IPS DF 6.9 (cell line): ENCODE measurements around the gene CALD1.

ENCODE experiments used
- DNase-seq: peaks from one replicate; pipeline ENCODE4 v3.0.0-alpha.2; 2013; ENCODE audit warnings: low read depth, low spot score
- H3K27ac ChIP-seq: one replicate; pipeline ENCODE4 v1.5.1; 2013; ENCODE audit warnings: low read length, control low read depth
- H3K27me3 ChIP-seq: 2 replicates; pipeline ENCODE4 v1.6.1; 2013; ENCODE audit warnings: mild to moderate bottlenecking, low read length; ENCODE audit not compliant: control insufficient read depth, insufficient read depth
- H3K36me3 ChIP-seq: 2 replicates; pipeline ENCODE4 v1.6.1; 2013; ENCODE audit warnings: low read length; ENCODE audit not compliant: control insufficient read depth, insufficient read depth
- H3K4me1 ChIP-seq: 2 replicates; pipeline ENCODE4 v1.6.1; 2013; ENCODE audit warnings: low read length; ENCODE audit not compliant: control insufficient read depth, insufficient read depth
- H3K4me3 ChIP-seq: 2 replicates; pipeline ENCODE4 v1.5.1; 2013; ENCODE audit warnings: mild to moderate bottlenecking, low read length
- H3K9me3 ChIP-seq: 2 replicates; pipeline ENCODE4 v1.6.1; 2013; ENCODE audit warnings: low read length, inconsistent platforms; ENCODE audit not compliant: control insufficient read depth, insufficient read depth
- WGBS: extraction: QIAGEN DNeasy Blood & Tissue Kit; methylation state at CpG from one replicate; pipeline ENCODE4 v1.1.7; 2013; ENCODE audit warnings: mixed read lengths, missing lambda C conversion rate; ENCODE audit not compliant: insufficient read length, insufficient coverage; 5-methylcytosine and 5-hydroxymethylcytosine counted together

The CALD1 gene

GRCh38 chr7:134891696-134892678 lies 112.6 kb downstream of the CALD1 start:
- DNase-seq: no peak
- Histone ChIP-seq H3K4me1 (peaks cover 6% of the 10 kb centered on the region; the same call in 1 of the 2 replicates), H3K9me3 (no peaks in the 10 kb centered on the region)

GRCh38 chr7:134892963-134893362 lies 113.5 kb downstream of the CALD1 start:
- DNase-seq: no peak
- peaks cover 6% of the 10 kb centered on the region; the same call in 1 of the 2 replicates for H3K4me1 ChIP-seq
- no CpG with 5 or more reads among the region's 3 CpGs for WGBS
- H3K9me3 ChIP-seq: no peaks in the 10 kb centered on the region
- H3K36me3 ChIP-seq: no peaks in the 10 kb centered on the region
- no peaks in the 10 kb centered on the region for H3K27me3 ChIP-seq
- no peak overlapping the region for H3K4me3 ChIP-seq
- H3K27ac ChIP-seq: no peak overlapping the region

More at GRCh38 chr7:134891696-134892678, 112.6 kb downstream of the CALD1 start:
- no peaks in the 10 kb centered on the region for H3K27me3 ChIP-seq
- peak overlapping the region; percentile 29; the same call in 1 of the 2 replicates for H3K4me3 ChIP-seq
- no CpG with 5 or more reads among the region's 14 CpGs for WGBS
- H3K36me3 ChIP-seq: no peaks in the 10 kb centered on the region
- no peak overlapping the region for H3K27ac ChIP-seq

GRCh38 chr7:134893920-134894319 lies 114.5 kb downstream of the CALD1 start:
- WGBS: no CpG with 5 or more reads among the region's 7 CpGs

DNA sequence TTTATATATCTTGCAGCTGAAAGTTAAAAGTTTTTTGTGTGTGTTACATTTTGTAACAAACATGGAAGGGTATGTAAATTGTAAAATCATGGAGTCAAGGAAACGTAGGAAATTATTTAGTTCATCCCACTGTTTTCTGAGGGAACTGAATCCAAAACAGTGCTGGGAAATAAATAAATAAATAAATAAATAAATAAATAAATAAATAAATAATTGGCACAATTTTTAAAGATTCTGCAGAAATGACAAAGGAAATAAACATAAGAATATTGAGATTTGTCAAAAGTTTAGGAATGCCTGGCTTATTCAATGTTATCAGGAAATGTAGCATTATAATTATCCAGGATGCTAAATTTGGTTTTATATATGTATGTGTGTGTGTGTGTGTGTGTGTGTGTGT lies 115.5 kb downstream of the CALD1 start:
- Histone ChIP-seq H3K4me1 (peaks cover 6% of the 10 kb centered on the region; the same call in 1 of the 2 replicates), H3K9me3 (no peaks in the 10 kb centered on the region), H3K27ac (no peak overlapping the region), H3K36me3 (no peaks in the 10 kb centered on the region), H3K27me3 (no peaks in the 10 kb centered on the region), H3K4me3 (no peak overlapping the region)
- no CpG with 5 or more reads among the region's 1 CpG for WGBS
- DNase-seq: no peak

More at GRCh38 chr7:134893920-134894319, 114.5 kb downstream of the CALD1 start:
- no peak for DNase-seq
- peaks cover 6% of the 10 kb centered on the region; the same call in 1 of the 2 replicates for H3K4me1 ChIP-seq
- no peaks in the 10 kb centered on the region for H3K27me3 ChIP-seq
- H3K4me3 ChIP-seq: no peak overlapping the region
- H3K9me3 ChIP-seq: no peaks in the 10 kb centered on the region
- H3K36me3 ChIP-seq: no peaks in the 10 kb centered on the region
- H3K27ac ChIP-seq: no peak overlapping the region

GRCh38 chr7:134896073-134896472 lies 116.6 kb downstream of the CALD1 start:
- Histone ChIP-seq H3K36me3 (no peaks in the 10 kb centered on the region), H3K9me3 (no peaks in the 10 kb centered on the region), H3K27me3 (no peaks in the 10 kb centered on the region), H3K27ac (no peak overlapping the region), H3K4me3 (no peak overlapping the region), H3K4me1 (peaks cover 4% of the 10 kb centered on the region; the same call in 1 of the 2 replicates)
- no CpG with 5 or more reads among the region's 4 CpGs for WGBS
- no peak for DNase-seq

DNA sequence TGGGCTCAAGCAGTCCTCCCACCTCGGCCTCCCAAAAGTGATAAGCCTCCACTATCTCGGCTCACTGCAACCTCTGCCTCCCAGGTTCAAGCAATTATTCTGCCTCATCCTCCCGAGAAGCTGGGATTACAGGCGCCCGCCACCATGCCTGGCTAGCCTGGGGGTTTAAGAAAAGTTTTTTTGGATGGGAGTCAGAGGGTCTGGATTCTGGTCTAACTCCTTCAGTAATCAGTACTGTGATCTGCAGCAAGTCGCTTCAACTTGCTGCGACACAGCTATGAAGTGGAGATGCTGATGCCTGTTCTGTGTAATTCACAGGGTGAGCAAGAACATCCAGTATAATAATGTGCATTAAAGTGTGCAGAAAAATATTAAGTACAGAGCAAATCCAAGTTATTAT lies 118.5 kb downstream of the CALD1 start:
- Histone ChIP-seq H3K4me3 (no peak overlapping the region), H3K27ac (no peak overlapping the region), H3K27me3 (no peaks in the 10 kb centered on the region), H3K9me3 (no peaks in the 10 kb centered on the region), H3K36me3 (no peaks in the 10 kb centered on the region), H3K4me1 (no peaks in the 10 kb centered on the region)
- WGBS: no CpG with 5 or more reads among the region's 7 CpGs
- no peak for DNase-seq

DNA sequence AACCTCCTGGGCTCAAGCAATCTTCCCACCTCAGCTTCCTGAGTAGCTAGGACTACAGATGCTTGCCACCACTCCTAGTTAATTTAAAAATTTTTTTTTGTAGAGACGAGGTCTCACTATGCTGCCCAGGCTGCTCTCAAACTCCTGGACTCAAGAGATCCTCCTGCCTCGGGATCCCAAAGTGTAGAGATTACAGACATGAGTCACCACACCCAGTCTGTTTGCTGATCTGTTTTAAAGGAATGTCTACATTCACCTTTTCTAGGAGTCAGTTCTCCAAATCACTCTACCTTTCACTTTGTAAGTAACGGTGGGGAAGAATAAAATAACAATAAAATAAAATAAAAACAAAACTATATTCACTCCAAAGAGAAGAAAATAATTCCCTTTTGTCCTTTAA lies 120.3 kb downstream of the CALD1 start:
- Histone ChIP-seq H3K27me3 (no peaks in the 10 kb centered on the region), H3K27ac (no peak overlapping the region), H3K9me3 (no peaks in the 10 kb centered on the region), H3K4me3 (no peak overlapping the region), H3K4me1 (no peaks in the 10 kb centered on the region), H3K36me3 (no peaks in the 10 kb centered on the region)
- no peak for DNase-seq
- no CpG with 5 or more reads among the region's 3 CpGs for WGBS

DNA sequence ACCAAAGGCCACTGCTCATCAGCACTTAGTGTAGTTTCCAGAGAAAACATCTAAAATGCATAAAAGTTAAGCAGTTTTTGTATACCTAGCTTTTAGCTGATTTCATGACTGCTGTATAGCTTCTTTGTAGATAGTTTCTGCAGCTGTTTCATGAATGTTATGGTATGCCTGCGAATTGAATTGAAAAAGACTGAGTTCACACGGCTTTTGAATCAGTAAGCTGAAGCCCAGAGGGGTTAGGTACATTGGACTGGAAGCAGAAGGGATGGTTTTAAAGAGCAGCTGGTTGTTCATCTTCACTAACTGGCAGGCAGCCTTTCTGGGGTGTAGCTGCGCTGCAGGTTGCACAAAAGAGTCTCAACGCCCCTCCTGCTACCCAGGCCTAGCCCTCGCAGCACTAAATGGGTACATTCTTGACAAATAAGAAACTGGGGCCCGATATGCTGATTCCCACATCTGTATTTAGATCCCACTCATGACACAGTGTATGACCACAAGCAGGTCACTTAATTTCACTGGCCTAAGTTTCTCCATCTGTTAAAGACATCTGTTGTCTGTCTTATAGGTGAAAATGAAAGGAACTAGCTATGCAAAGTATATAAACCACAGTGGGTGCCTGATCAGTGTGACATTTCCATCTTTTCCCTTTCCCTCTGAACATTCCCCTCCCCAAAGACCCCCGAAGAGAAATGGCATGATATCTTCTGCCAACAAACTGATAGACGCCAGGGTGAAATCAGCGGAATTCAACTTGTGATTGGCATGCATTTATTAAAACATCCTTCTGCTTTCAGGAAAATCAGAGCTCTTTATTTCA lies 120.9 kb downstream of the CALD1 start:
- no peaks in the 10 kb centered on the region for H3K9me3 ChIP-seq
- H3K4me3 ChIP-seq: no peak overlapping the region
- DNase-seq: no peak
- no CpG with 5 or more reads among the region's 9 CpGs for WGBS
- no peaks in the 10 kb centered on the region for H3K36me3 ChIP-seq
- no peaks in the 10 kb centered on the region for H3K27me3 ChIP-seq
- no peaks in the 10 kb centered on the region for H3K4me1 ChIP-seq
- H3K27ac ChIP-seq: no peak overlapping the region

GRCh38 chr7:134901389-134902020 lies 122.1 kb downstream of the CALD1 start:
- no peaks in the 10 kb centered on the region for H3K27me3 ChIP-seq
- H3K9me3 ChIP-seq: no peaks in the 10 kb centered on the region
- H3K4me1 ChIP-seq: no peaks in the 10 kb centered on the region
- no peak overlapping the region for H3K27ac ChIP-seq
- DNase-seq: no peak
- WGBS: no CpG with 5 or more reads among the region's 4 CpGs
- no peak overlapping the region for H3K4me3 ChIP-seq
- H3K36me3 ChIP-seq: no peaks in the 10 kb centered on the region

- no peak overlapping the region for H3K27ac ChIP-seq
- no peaks in the 10 kb centered on the region for H3K4me1 ChIP-seq
- no peaks in the 10 kb centered on the region for H3K36me3 ChIP-seq
- DNase-seq: no peak
- no peaks in the 10 kb centered on the region for H3K27me3 ChIP-seq
- no peaks in the 10 kb centered on the region for H3K9me3 ChIP-seq
- no CpG with 5 or more reads among the region's 2 CpGs for WGBS
- H3K4me3 ChIP-seq: no peak overlapping the region
These were observed 122.6 kb downstream of the CALD1 start for GRCh38 chr7:134902058-134902457.
